ENCODE results near the gene LRFN2. TPM values are rescaled to one million over a fixed set of nuclear protein-coding genes. Genes with fewer than 3 reads are reported as not detected.

LRFN2 gene
- total RNA-seq, 2 donors from 2014 or later: 0.62 TPM; not detected in 1

DNA sequence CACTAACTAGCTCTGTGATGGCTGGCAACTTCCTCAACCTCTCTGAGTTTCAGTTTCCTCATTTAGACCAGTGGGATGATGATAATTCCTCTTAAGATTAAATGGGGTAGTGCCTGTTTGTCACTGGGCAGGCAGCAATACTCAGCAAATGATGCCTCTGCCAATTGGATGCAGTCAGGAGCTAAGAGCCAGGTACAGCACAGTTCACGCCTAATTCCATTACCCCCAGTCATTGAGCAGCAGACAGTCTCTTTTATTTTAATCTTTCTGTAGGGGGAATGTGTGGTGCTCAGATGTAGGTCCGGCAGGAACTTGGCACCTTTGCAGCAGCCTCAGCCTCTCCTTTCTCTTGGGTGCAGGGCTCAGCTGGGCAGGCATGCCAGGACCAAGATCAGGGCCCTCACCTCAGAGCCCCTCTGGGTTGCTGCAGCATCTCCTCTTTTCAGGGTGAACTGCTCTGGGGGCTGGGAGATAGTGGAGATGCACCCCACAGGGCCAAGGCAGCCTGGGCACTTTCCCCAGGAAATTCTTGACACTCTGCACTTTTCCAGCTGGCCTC, 243.8 kb downstream of the LRFN2 start:
- Histone ChIP-seq H3K27me3 (replicated peaks; ENCODE audit: insufficient read depth) (no peaks in the 10 kb centered on the region), H3K36me3 (no peaks in the 10 kb centered on the region), H3K9me3 (no peaks in the 10 kb centered on the region), H3K27ac (no peak overlapping the region), H3K4me3 (no peak overlapping the region), H3K4me1 (replicated peaks) (no peaks in the 10 kb centered on the region)
- TF ChIP-seq POLR2A (IDR thresholded peaks at IDR 0.05) (no peak), POLR2AphosphoS5 (IDR thresholded peaks at IDR 0.05) (no peak)
- TF ChIP-seq, protein P1, sequence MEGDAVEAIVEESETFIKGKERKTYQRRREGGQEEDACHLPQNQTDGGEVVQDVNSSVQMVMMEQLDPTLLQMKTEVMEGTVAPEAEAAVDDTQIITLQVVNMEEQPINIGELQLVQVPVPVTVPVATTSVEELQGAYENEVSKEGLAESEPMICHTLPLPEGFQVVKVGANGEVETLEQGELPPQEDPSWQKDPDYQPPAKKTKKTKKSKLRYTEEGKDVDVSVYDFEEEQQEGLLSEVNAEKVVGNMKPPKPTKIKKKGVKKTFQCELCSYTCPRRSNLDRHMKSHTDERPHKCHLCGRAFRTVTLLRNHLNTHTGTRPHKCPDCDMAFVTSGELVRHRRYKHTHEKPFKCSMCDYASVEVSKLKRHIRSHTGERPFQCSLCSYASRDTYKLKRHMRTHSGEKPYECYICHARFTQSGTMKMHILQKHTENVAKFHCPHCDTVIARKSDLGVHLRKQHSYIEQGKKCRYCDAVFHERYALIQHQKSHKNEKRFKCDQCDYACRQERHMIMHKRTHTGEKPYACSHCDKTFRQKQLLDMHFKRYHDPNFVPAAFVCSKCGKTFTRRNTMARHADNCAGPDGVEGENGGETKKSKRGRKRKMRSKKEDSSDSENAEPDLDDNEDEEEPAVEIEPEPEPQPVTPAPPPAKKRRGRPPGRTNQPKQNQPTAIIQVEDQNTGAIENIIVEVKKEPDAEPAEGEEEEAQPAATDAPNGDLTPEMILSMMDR (IDR thresholded peaks at IDR 0.05): no peak
- intact Hi-C loops (cut with DNase I): no loop called here
- no peak for DNase-seq (ENCODE audit: low spot score)
- WGBS: 82% methylated on average over 2 of the region's 2 CpGs

DNA sequence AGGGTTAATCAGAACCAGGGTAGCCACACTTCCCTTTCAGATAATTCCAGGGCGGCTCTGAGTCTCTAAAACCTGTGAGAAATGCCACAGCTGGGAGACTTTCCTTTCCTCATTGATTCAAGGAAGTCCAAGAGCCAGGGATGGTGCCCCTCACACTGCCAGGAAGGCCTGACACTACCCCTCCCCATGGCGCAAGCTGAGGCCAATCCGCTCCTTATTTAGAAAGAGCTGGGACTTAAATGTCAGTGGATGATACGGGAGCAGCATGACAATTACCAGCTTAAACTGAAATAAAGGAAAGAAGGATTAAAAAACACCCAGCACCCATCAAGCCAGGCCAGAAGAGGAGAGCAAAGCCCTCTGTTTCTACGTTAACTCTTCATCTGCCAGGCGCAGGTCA, 244.4 kb downstream of the LRFN2 start:
- no peak for DNase-seq (ENCODE audit: low spot score)
- Histone ChIP-seq H3K36me3 (no peaks in the 10 kb centered on the region), H3K4me1 (replicated peaks) (no peaks in the 10 kb centered on the region), H3K27ac (no peak overlapping the region), H3K9me3 (no peaks in the 10 kb centered on the region), H3K4me3 (no peak overlapping the region), H3K27me3 (replicated peaks; ENCODE audit: insufficient read depth) (peaks cover under 1% of the 10 kb centered on the region)
- 71% methylated on average over 6 of the region's 6 CpGs for WGBS
- intact Hi-C loops (cut with DNase I): no loop called here
- no peak for TF ChIP-seq POLR2AphosphoS5 (IDR thresholded peaks at IDR 0.05)

DNA sequence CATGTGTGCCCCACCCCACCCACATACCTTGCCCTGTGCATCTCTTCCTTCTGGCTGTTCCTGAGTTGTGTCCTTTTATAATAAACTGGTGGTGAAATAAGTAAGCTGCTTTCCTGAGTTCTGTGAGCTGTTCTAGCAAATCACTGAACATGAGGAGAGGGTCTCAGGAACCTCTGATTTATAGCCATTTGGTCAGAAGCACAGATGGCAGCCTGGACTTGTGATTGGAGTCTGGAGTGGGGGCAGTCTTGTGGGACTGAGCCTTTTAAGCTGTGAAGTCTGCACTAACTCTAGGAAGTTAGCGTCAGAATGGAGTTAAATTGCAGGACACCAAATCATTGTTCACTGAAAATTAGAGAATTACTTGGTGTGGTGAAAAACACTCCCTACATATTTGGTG, 245.4 kb downstream of the LRFN2 start:
- no peak for DNase-seq (ENCODE audit: low spot score)
- no peak for TF ChIP-seq POLR2AphosphoS5 (IDR thresholded peaks at IDR 0.05)
- no peak for TF ChIP-seq POLR2A (IDR thresholded peaks at IDR 0.05)
- TF ChIP-seq, protein P1 (IDR thresholded peaks at IDR 0.05): no peak
- Histone ChIP-seq H3K9me3 (no peaks in the 10 kb centered on the region), H3K4me3 (no peak overlapping the region), H3K27ac (no peak overlapping the region), H3K27me3 (replicated peaks; ENCODE audit: insufficient read depth) (peaks cover 4% of the 10 kb centered on the region), H3K36me3 (no peaks in the 10 kb centered on the region), H3K4me1 (replicated peaks) (no peaks in the 10 kb centered on the region)
- intact Hi-C loops (cut with DNase I): no loop called here
- 65% methylated on average over 1 of the region's 1 CpG for whole genome bisulfite sequencing

Small RNA genes within 50 kb of the gene (small RNA-seq; reads per million reads assigned to genes)
- 0 reads per million in 2 donors for gene RNU6-250P

Measured in prostate gland (tissue), 2 donors.